GM23248 (cell line): ENCODE results near the gene SLC7A11.

ENCODE experiments used
- EZH2 ChIP-seq: fragments of 200-600 bp; sonication (generic); IDR thresholded peaks from 2 replicates; pipeline ENCODE4 v1.6.1; 2018; ENCODE audit warnings: antibody characterized with exemption, mild to moderate bottlenecking; ENCODE audit not compliant: insufficient read depth, poor library complexity, severe bottlenecking
- EZH2phosphoT487 ChIP-seq: fragments of 200-600 bp; sonication (generic); IDR thresholded peaks from 2 replicates; pipeline ENCODE4 v1.6.1; 2018; ENCODE audit warnings: antibody characterized with exemption, moderate library complexity, mild to moderate bottlenecking, low read depth; ENCODE audit not compliant: insufficient read depth

GRCh38 chr4:138251938-138252337 lies 9.8 kb upstream of the SLC7A11 start:
- no peak for TF ChIP-seq EZH2phosphoT487
- no peak for TF ChIP-seq EZH2
